ENCODE measurements around the gene GPR137B.

Gene GPR137B

DNA sequence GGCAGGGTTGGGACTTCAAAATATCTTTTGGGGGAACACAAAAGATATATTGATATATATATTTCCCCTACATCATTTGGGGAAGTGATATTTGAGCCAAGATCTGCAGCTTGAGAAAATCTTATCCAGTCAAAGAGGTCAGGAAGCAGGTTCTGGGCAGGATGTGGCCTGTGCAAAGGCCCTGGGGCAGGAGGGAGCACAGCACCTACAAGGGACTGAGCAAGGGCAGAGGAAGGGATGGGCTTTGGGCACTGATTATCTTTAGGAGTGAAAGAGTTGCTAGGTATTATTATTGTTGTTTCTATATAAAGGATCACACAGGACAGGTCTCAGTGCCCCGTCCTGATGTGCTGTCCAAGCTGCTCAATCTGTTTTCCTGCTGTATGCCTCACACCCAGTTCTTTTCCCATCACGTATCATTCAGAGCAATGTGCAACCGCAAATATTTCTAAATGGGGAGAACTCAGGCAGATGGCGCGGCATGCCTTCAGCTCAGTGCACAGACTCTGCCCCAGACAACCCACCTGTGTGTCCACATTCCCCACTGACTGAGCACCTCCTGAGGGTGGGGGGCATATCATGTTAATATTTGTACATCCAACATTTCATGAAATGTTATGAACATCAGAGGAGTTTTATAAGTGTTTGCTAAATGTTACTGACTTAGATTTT, 28.1 kb upstream of the GPR137B start:
- DNase-seq: no peak

DNA sequence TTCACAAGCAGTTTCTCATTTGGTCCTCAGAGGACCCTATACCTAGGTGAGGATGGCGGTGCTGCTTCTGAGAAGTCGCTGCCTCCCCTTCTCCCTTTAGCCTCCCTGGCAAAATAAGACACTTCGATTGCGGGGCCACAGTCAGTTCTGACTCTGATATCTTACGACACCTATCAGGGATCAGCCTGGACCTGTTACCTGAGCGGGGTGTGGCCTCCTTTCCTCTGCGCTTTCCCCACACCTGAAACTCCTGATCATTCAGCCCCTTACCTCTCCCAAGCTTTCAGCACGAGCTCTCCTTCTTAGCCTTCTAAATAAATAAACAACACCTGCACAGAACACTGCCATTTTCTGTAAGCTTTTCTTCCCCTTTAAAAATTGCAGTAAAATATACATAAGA, 24.6 kb upstream of the GPR137B start:
- no peak for DNase-seq

GRCh38 chr1:236119943-236120484, 22.3 kb upstream of the GPR137B start:
- DNase-seq: no peak

GRCh38 chr1:236120721-236121153, 21.6 kb upstream of the GPR137B start:
- no peak for DNase-seq

DNA sequence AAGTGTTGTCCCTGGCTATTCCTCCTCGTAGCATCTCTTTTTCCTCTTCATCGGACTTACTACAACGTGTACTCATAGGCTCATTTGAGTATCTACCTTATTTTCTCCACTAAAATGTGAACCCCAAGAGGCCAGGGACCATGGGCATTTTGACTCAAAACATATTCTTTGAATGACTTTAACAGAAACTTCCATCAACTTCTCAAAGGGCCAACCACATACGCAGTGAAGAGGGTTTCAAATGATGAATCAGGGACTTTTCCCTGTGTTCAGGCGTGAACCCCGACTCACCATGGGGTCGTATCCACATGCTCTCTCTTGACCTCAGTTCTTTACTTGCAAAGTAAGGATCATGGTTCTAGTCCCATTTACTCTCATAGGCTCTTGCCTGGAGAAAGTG, 20.2 kb upstream of the GPR137B start:
- DNase-seq: no peak

- no peak for DNase-seq
These were observed 18.8 kb upstream of the GPR137B start for GRCh38 chr1:236123563-236123962.

- no peak for DNase-seq
These were observed 17.4 kb upstream of the GPR137B start for GRCh38 chr1:236124965-236125364.

DNA sequence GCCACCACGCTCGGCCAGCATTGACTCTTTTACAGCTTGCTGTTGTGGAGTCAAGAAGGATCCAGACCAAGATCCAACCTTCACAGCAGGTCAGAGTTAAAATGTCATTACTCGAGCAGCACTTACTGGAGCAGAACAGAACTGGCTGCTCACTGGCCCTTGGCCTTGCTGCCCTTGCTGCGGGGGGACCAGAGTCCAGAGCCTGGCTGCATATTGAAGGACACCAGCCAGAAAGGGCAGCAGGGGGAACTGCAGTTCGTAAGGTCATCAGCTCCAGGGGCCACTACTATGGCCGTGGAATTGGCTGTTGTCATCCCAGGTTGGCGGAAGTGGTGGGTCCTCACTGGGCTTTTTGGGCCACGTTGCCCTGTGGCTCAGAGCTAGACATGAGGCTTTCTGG, 15.3 kb upstream of the GPR137B start:
- no peak for DNase-seq

GRCh38 chr1:236128646-236129178, 13.6 kb upstream of the GPR137B start:
- DNase-seq: no peak

DNA sequence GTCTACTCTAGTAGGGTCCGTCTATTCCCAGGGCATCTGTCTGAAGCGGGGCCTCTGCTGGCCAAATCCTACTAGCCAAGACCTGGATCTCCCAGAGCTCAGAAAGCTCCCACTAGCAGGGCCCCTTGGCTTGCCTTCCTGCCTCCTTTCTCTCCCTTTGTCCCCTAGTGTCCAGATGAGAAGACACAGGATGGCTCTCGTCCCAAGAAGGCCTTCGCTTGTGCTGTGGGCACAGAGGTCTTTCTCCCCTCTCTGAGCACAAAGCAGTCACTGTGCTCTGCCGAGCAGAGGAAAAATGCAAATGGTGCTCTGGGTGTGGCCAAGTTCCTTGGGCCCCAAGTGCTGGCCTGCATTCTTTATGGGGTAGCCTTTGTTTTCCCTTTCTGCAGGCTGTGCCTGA, 13.0 kb upstream of the GPR137B start:
- no peak for DNase-seq

- DNase-seq: no peak
These were observed 12.0 kb upstream of the GPR137B start for GRCh38 chr1:236130372-236130771.

DNA sequence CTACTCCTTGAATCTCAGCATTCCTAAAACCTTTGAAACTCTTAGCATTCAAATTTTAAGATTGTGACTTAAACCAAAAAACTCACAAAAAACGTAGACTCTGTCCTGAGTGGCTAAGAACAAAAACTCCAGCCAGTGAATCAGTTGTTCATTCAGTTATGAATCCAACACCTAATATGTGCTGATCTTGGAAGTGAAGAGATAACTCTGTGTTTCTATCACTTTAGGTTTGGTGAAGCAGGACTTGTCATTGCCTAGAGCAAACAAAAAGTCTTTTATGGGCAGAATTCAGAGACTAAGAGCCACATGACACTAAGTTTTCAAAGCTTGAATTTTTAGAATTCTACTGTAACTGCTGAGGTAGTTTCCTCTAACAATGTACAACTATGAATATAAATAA, 10.4 kb upstream of the GPR137B start:
- no peak for DNase-seq

GRCh38 chr1:236132420-236133046, 9.8 kb upstream of the GPR137B start:
- DNase-seq: no peak

DNA sequence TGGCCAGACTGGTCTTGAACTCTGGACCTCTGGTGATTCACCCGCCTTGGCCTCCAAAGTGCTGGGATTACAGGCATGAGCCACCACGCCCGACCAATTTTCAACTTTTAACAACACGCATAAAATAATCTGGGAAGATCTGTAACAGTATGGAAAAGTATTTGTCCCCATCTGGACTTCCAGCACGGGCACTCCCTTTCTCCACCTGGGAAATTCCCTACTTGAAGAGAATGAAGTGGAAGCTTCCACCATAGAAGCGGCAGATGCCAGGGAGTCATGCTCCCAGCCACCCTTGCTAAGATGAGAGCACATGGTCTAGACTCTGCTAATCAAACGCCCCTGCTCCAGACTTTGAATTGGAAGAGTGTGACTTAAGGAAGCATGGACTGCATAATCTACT, 9.0 kb upstream of the GPR137B start:
- DNase-seq: peak; percentile 6

- DNase-seq: no peak
These were observed 8.5 kb upstream of the GPR137B start for GRCh38 chr1:236133802-236134201.

- DNase-seq: no peak
These were observed 5.0 kb upstream of the GPR137B start for GRCh38 chr1:236137285-236137852.

GRCh38 chr1:236139495-236139894, 2.8 kb upstream of the GPR137B start:
- no peak for DNase-seq

DNA sequence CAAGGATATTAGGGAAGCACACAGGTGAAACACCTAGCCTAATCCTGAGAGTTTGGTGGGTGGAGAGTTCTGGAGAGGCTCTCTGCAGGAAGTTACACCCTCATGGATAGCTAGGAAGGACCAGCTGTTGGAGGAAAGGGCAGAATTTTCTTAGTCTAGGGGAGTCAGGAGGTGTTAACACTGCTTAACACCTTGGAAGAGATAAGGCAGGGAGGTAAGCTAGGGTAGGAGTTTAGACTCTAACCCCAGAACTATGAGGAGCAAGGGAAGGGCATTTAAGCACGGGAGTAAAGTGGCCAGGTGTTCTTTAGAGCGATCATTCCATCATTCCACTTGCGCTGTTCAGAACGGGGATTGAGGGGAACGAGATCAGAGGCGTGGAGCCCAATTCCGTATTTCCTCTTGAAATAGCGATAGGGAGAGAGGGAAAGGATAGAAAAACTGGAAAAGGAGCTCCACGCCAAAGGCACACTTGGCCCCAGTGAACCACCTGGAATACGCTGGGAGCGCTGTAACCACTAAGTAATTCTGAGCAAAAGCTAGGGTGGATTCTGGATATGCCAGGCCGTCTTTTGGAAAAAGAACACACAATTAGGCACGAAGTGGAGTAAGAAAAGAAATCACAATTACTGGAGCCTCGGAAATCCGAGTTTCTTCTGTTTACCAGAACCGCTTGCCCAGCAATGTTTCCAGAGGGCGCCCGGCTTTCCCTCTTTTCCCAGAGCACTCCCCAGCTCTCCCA, 1.5 kb upstream of the GPR137B start:
- DNase-seq: peak; percentile 58

DNA sequence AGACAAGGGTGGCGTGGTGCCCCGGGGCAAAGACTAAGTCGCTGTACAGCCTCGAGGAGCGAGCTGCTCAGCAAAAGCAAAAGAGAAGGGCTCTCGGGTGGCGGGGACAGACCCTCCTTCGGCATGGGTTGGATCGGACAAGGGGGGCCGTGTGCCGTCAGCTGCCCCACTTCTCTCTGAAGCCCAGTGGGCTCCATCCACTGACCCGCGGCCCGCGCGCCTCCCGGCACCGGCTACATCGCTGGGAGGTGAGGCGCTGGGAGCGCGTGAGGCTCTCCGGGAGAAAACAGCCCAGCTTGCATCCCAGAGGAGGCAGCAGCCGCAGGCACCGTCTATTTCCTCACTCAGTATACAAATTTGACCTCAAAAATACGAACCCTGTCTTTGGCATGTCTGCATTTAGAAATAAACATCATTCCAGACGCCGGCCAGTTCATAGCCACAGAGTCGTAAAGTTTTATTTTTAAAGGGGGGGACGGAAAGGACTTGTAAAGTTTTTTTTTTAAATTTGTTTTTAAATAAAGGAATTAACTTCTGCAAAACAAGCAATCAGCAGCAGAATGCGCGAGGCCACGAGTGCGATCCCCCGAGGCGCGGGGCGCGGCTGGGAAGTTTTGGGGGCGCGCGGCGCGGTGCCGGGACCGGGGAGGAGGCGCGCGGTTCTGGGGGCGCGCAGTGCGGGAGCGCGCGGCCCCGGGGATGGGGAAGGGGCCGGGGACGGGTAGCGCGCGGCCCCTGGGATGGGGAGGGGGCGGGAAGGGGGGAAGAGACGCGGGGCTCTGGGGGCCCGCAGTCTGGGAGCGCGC, 689 bp upstream of the GPR137B start:
- peak; percentile 54 for DNase-seq

- DNase-seq: peak; percentile 29
These were observed 987 bp downstream of the GPR137B start for GRCh38 chr1:236143104-236143948.

GRCh38 chr1:236144033-236144432, 1.7 kb downstream of the GPR137B start:
- no peak for DNase-seq

Data from NCI-H2171 treated with DMSO at 0.1 percent for 48 hours (cell line).